ENCODE data around the gene LGALS14. TPM values are rescaled to one million over a fixed set of nuclear protein-coding genes. Genes with fewer than 3 reads are reported as not detected.
"Not testable (repeated sequence)": the region's sequence is repeated elsewhere in the genome, so short reads cannot be mapped to it uniquely, and the experiment has no call there.

Gene LGALS14
- total RNA-seq, 1 donor from 2014 or later, result not detected

GRCh38 chr19:39681416-39681815, 22.9 kb upstream of the LGALS14 start:
- H3K27ac ChIP-seq, result no peak overlapping the region
- DNase-seq (ENCODE audit: extremely low spot score in 2 of 2), result no peak
- no peak for TF ChIP-seq POLR2AphosphoS5 (IDR thresholded peaks at IDR 0.05; ENCODE audit: insufficient read depth in 1 of 2, low read depth in 1 of 2)
- no peak for TF ChIP-seq POLR2A (IDR thresholded peaks at IDR 0.05)
- TF ChIP-seq, protein P1, sequence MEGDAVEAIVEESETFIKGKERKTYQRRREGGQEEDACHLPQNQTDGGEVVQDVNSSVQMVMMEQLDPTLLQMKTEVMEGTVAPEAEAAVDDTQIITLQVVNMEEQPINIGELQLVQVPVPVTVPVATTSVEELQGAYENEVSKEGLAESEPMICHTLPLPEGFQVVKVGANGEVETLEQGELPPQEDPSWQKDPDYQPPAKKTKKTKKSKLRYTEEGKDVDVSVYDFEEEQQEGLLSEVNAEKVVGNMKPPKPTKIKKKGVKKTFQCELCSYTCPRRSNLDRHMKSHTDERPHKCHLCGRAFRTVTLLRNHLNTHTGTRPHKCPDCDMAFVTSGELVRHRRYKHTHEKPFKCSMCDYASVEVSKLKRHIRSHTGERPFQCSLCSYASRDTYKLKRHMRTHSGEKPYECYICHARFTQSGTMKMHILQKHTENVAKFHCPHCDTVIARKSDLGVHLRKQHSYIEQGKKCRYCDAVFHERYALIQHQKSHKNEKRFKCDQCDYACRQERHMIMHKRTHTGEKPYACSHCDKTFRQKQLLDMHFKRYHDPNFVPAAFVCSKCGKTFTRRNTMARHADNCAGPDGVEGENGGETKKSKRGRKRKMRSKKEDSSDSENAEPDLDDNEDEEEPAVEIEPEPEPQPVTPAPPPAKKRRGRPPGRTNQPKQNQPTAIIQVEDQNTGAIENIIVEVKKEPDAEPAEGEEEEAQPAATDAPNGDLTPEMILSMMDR (IDR thresholded peaks at IDR 0.05), result no peak
- no peaks in the 10 kb centered on the region for H3K36me3 ChIP-seq
- intact Hi-C loops (cut with DNase I), result no loop called here
- H3K9me3 ChIP-seq, result no peaks in the 10 kb centered on the region
- H3K4me1 ChIP-seq, result no peaks in the 10 kb centered on the region
- no peak overlapping the region for H3K4me3 ChIP-seq
- no peaks in the 10 kb centered on the region for H3K27me3 ChIP-seq

- no peaks in the 10 kb centered on the region for H3K9me3 ChIP-seq
- no peak for DNase-seq (ENCODE audit: extremely low spot score in 2 of 2)
- H3K27me3 ChIP-seq, result no peaks in the 10 kb centered on the region
- no peaks in the 10 kb centered on the region for H3K4me1 ChIP-seq
- intact Hi-C loops (cut with DNase I), result no loop called here
- TF ChIP-seq POLR2AphosphoS5 (IDR thresholded peaks at IDR 0.05; ENCODE audit: insufficient read depth in 1 of 2, low read depth in 1 of 2), result no peak
- no peak for TF ChIP-seq POLR2A (IDR thresholded peaks at IDR 0.05)
- TF ChIP-seq, protein P1 (IDR thresholded peaks at IDR 0.05), result no peak
- no peak overlapping the region for H3K4me3 ChIP-seq
- no peak overlapping the region for H3K27ac ChIP-seq
- H3K36me3 ChIP-seq, result no peaks in the 10 kb centered on the region
These were observed 20.0 kb upstream of the LGALS14 start for GRCh38 chr19:39684267-39684666.

DNA sequence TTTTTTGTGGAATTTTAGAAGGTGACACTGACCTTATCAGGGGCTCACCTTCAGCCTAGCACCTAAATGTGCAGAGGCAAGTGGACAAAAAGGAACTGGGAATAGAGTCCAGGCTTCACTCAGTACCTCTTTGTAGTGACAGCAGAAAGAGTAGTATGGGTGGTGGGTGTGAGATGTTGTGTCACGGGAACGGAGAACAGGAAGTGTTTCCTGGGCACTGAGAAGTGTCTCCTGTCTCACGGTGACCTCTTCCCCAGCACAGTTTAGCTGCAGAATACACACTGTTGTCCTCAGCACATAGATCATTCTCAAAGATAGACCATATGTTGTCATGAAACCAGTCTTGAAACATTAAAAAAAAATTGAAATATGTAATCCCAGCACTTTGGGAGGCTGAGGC, 17.5 kb upstream of the LGALS14 start:
- Histone ChIP-seq H3K9me3 (no peaks in the 10 kb centered on the region), H3K36me3 (no peaks in the 10 kb centered on the region), H3K27ac (no peak overlapping the region), H3K27me3 (no peaks in the 10 kb centered on the region), H3K4me3 (no peak overlapping the region), H3K4me1 (no peaks in the 10 kb centered on the region)
- no peak for DNase-seq (ENCODE audit: extremely low spot score in 2 of 2)
- intact Hi-C loops (cut with DNase I), result no loop called here
- TF ChIP-seq POLR2A (IDR thresholded peaks at IDR 0.05) (no peak), POLR2AphosphoS5 (IDR thresholded peaks at IDR 0.05; ENCODE audit: insufficient read depth in 1 of 2, low read depth in 1 of 2) (no peak)
- TF ChIP-seq, protein P1 (IDR thresholded peaks at IDR 0.05), result no peak

DNA sequence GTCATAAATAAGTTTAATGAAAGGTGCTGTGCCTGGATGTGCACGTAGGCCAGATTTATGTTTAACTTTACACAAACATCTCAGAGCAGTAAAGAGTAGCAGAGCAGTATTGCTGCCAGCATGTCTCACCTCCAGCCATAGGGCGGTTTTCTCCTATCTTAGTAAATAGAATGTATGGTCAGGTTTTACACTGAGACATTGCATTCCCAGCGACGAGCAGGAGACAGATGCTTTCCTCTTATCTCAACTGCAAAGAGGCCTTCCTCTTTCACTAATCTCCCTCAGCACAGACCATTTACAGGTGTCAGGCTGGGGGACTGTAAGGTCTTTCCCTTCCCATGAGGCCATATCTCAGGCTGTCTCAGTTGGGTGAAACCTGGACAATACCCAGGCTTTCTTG, 15.6 kb upstream of the LGALS14 start:
- H3K27ac ChIP-seq; H3K4me3 ChIP-seq; H3K9me3 ChIP-seq; H3K36me3 ChIP-seq; H3K27me3 ChIP-seq; H3K4me1 ChIP-seq; DNase-seq (ENCODE audit: extremely low spot score in 2 of 2); intact Hi-C loops (cut with DNase I): not testable (repeated sequence)

GRCh38 chr19:39692166-39692565, 12.1 kb upstream of the LGALS14 start:
- no peaks in the 10 kb centered on the region for H3K36me3 ChIP-seq
- TF ChIP-seq, protein P1 (IDR thresholded peaks at IDR 0.05), result no peak
- TF ChIP-seq POLR2AphosphoS5 (IDR thresholded peaks at IDR 0.05; ENCODE audit: insufficient read depth in 1 of 2, low read depth in 1 of 2) (no peak), POLR2A (IDR thresholded peaks at IDR 0.05) (no peak)
- no peak for DNase-seq (ENCODE audit: extremely low spot score in 2 of 2)

DNA sequence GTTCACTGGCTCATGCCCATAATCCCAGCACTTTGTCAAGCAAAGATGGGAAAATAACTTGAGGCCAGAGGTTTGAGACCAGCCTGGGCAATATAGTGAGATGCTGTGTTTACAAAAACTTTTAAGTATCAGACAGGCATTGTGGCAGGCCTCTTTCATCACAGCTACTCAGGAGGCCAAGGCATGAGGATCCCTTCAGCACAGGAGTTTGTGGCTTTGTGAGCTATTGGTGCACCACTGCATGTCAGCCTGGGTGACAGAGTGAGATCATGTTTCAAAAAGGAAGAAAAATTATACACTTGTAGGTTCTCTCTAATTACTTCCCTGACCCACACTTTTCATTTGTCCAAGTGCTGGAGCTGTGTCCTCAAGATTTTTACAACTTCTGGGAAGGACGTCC, 11.5 kb upstream of the LGALS14 start:
- TF ChIP-seq, protein P1 (IDR thresholded peaks at IDR 0.05), result no peak
- TF ChIP-seq POLR2AphosphoS5 (IDR thresholded peaks at IDR 0.05; ENCODE audit: insufficient read depth in 1 of 2, low read depth in 1 of 2) (no peak), POLR2A (IDR thresholded peaks at IDR 0.05) (no peak)
- Histone ChIP-seq H3K9me3 (no peaks in the 10 kb centered on the region), H3K4me3 (no peak overlapping the region), H3K4me1 (no peaks in the 10 kb centered on the region), H3K27me3 (no peaks in the 10 kb centered on the region), H3K36me3 (no peaks in the 10 kb centered on the region), H3K27ac (no peak overlapping the region)
- intact Hi-C loops (cut with DNase I), result no loop called here
- DNase-seq (ENCODE audit: extremely low spot score in 2 of 2), result no peak

More at GRCh38 chr19:39692166-39692565, 12.1 kb upstream of the LGALS14 start:
- H3K27me3 ChIP-seq, result no peaks in the 10 kb centered on the region
- H3K9me3 ChIP-seq, result no peaks in the 10 kb centered on the region
- intact Hi-C loops (cut with DNase I), result no loop called here
- H3K4me1 ChIP-seq, result no peaks in the 10 kb centered on the region
- H3K4me3 ChIP-seq, result no peak overlapping the region
- H3K27ac ChIP-seq, result no peak overlapping the region
